ENCODE data around the gene HSPA1B. TPM values are rescaled to one million over a fixed set of nuclear protein-coding genes. Genes with fewer than 3 reads are reported as not detected.
"Not testable (repeated sequence)": the region's sequence is repeated elsewhere in the genome, so short reads cannot be mapped to it uniquely, and the experiment has no call there.

Gene HSPA1B
- total and polyA plus RNA-seq, 12 donors: 16.9 to 258 (median 153) TPM

GRCh38 chr6:31861919-31862343 lies 34.4 kb downstream of the HSPA1B start:
- peaks cover 8 to 29% (median 21%) of the 10 kb centered on the region in 9 donors for H3K4me1 ChIP-seq
- peak overlapping the region; percentile 65 to 93 (median 78) for H3K4me3 ChIP-seq
- no peak for ATAC-seq
- peak overlapping the region in 9 of 10 donors; percentile 8 to 93 (median 85) for H3K27ac ChIP-seq
- peaks cover 0 to 46% (median 21%) of the 10 kb centered on the region in 9 donors for H3K36me3 ChIP-seq
- TF ChIP-seq, protein P1, sequence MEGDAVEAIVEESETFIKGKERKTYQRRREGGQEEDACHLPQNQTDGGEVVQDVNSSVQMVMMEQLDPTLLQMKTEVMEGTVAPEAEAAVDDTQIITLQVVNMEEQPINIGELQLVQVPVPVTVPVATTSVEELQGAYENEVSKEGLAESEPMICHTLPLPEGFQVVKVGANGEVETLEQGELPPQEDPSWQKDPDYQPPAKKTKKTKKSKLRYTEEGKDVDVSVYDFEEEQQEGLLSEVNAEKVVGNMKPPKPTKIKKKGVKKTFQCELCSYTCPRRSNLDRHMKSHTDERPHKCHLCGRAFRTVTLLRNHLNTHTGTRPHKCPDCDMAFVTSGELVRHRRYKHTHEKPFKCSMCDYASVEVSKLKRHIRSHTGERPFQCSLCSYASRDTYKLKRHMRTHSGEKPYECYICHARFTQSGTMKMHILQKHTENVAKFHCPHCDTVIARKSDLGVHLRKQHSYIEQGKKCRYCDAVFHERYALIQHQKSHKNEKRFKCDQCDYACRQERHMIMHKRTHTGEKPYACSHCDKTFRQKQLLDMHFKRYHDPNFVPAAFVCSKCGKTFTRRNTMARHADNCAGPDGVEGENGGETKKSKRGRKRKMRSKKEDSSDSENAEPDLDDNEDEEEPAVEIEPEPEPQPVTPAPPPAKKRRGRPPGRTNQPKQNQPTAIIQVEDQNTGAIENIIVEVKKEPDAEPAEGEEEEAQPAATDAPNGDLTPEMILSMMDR (IDR thresholded peaks at IDR 0.05): no peak
- no peak for DNase-seq
- WGBS, 2 donors: 42% methylated on average over 17 of the region's 17 CpGs
- intact Hi-C loops (cut with DNase I): loop anchor here in 3 of 10 donors (2.0 to 10.0 kb wide), 3 partner anchors 27 to 177 kb away; partner anchors contain the start of genes LY6G5C (in 1 of the 3) and ZBTB12 (in 1 of the 3)
- no peaks in the 10 kb centered on the region for H3K27me3 ChIP-seq
- no peaks in the 10 kb centered on the region for H3K9me3 ChIP-seq

DNA sequence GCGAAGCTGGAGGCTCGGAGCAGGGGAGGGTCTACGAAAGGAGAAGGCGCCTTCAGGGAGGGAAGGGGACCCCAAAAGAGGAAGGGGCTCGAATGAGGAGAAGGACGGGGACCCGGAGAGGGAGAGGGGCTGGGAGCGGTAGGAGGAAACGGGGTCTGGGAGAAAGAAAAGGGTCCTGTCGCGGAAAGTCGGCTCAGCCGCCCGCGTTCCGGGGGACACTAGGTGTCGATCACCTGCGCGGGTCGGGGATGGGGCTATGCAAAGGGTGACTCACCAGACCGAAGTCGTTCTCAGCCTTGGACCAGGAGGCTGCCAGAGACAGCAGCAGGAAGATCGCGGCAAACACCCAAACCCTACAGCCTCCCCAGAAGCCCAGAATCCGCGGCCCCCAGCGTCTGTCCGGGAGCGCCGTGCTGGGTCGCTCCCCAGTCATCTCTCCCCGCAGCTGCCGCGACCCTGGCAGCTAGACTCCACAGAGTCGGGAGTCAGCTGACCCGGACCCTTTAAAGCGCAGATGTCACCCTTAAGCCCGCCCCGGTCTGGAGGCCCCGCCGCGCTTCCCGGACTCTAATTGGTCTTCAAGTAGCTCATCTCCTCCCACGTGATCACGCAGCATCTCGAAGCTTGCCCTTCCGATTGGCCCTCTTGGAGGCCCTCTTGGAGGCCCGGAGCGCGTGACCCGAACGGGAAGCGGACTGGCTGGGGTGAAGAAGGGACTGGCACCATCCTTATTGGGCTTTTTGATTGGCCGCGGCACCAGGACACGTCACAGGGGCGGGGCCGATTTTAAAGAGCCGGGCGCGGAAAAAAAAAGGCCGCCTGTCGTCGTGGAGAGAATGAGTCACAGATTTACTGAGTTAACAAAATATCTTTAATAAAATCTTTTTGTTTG lies 35.1 kb downstream of the HSPA1B start, which contains the start of gene NEU1:
TSS of gene NEU1 (minus strand) at position 478 of the 892 bp plus-strand sequence. CDS start at position 433, 45 bp downstream.
- Histone ChIP-seq H3K4me3 (peak within 1 kb of the TSS; percentile 65 to 93 (median 78)), H3K4me1 (peaks cover 8 to 29% (median 21%) of the 10 kb centered on the region in 9 donors), H3K27ac (peak within 1 kb of the TSS; percentile 8 to 93 (median 84)), H3K27me3 (no peaks in the 10 kb centered on the region), H3K9me3 (no peaks in the 10 kb centered on the region), H3K36me3 (peaks cover 0 to 39% (median 21%) of the 10 kb centered on the region in 9 donors)
- peak; percentile 99 to 100 for DNase-seq
- intact Hi-C loops (cut with DNase I): loop anchor here in 3 of 10 donors (2.0 to 10.0 kb wide), 3 partner anchors 28 to 178 kb away; partner anchors contain the start of genes LY6G5C (in 1 of the 3) and ZBTB12 (in 1 of the 3)
- TF ChIP-seq, protein P1 (IDR thresholded peaks at IDR 0.05): no peak
- 0 to 1% methylated on average over 64 of the region's 64 CpGs for WGBS, 2 donors
- peak; percentile 97 to 99 (median 98) for ATAC-seq

GRCh38 chr6:31864123-31864562 lies 36.6 kb downstream of the HSPA1B start:
- intact Hi-C loops (cut with DNase I): loop anchor here in 2 of 10 donors (1.0 to 10.0 kb wide), 2 partner anchors 29 to 179 kb away; partner anchors contain the start of gene LY6G5C (in 1 of the 2)

DNA sequence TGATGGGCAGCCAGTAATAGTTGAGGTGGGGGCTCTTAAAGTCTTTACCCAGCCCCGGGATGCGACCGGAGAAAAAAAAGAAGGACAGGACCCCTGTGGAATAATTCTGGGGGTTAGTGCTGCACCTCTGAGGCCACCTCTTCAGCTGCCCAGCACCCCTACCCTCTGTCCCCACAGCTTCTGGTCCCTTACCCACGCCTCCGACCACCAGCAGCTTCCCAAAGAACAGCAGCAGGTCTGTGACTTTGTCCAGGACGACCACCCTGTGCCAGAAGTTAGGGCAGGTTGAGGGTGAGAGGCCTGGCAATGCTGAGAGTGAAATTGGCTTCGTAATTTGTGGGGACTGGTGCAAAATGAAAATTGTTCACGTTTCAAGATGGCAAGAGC lies 37.3 kb downstream of the HSPA1B start:
- Histone ChIP-seq H3K36me3 (peaks cover 0 to 17% (median 9%) of the 10 kb centered on the region in 9 donors), H3K9me3 (no peaks in the 10 kb centered on the region), H3K4me1 (peaks cover 8 to 29% (median 21%) of the 10 kb centered on the region in 9 donors), H3K4me3 (no peak overlapping the region), H3K27ac (no peak overlapping the region), H3K27me3 (no peaks in the 10 kb centered on the region)
- DNase-seq (no peak), ATAC-seq (no peak)
- TF ChIP-seq, protein P1 (IDR thresholded peaks at IDR 0.05): no peak
- whole genome bisulfite sequencing, 2 donors: 87 to 89% methylated on average over 7 to 8 of the region's 8 CpGs
- intact Hi-C loops (cut with DNase I): loop anchor here in 2 of 10 donors (1.0 to 10.0 kb wide), 2 partner anchors 28 to 180 kb away; partner anchors contain the start of gene LY6G5C (in 1 of the 2)

More at GRCh38 chr6:31864123-31864562, 36.6 kb downstream of the HSPA1B start:
- Histone ChIP-seq H3K27ac (peak overlapping the region in 9 of 10 donors; percentile 30 to 90 (median 66)), H3K36me3 (peaks cover 0 to 23% (median 15%) of the 10 kb centered on the region in 9 donors), H3K4me1 (peaks cover 8 to 29% (median 21%) of the 10 kb centered on the region in 9 donors), H3K4me3 (peak overlapping the region; percentile 4 to 93 (median 76))
- WGBS, 2 donors: 16 to 18% methylated on average over 16 of the region's 16 CpGs
- not testable (repeated sequence) for DNase-seq, ATAC-seq, H3K9me3 ChIP-seq, H3K27me3 ChIP-seq
